Stimulated activated CD4-positive, alpha-beta T cell treated with anti-CD3 and anti-CD28 coated beads, TNF-alpha, amount 100 ng/mL, for 48 hours (primary cell): ENCODE data around the gene ELAC2.
"Not testable (repeated sequence)": the region's sequence is repeated elsewhere in the genome, so short reads cannot be mapped to it uniquely, and the experiment has no call there.

ENCODE experiments used
- DNase-seq, 3 donors: peaks; one replicate each; pipeline ENCODE4 v3.0.0-alpha.2; 2020; ENCODE audit warnings: low read depth in 3 of 3

The ELAC2 gene

GRCh38 chr17:12990041-12990808 is 27.6 kb downstream of the ELAC2 start:
- DNase-seq = no peak

DNA sequence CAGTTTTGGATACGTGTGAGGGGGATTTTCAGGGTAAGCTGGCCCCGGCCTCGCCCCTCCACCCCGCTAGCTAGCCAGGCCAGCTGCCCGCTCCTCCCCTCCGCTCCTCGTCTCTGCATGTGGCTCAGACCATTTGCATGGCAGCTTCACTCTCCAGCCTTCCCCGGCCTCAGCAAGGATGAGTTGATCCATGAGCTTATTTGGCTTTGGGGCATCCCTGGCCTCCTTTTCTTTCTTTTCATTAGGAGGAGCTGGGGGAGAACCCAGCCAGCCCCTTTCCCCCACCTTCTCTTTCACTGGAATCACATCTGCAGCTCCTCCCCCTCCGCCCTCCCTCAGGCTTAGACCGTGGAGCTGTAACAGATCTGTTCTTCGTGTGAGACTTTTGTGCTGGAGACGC is 30.7 kb downstream of the ELAC2 start:
- DNase-seq = no peak

- no peak for DNase-seq
Observed at GRCh38 chr17:12985431-12986293, 32.2 kb downstream of the ELAC2 start.

DNA sequence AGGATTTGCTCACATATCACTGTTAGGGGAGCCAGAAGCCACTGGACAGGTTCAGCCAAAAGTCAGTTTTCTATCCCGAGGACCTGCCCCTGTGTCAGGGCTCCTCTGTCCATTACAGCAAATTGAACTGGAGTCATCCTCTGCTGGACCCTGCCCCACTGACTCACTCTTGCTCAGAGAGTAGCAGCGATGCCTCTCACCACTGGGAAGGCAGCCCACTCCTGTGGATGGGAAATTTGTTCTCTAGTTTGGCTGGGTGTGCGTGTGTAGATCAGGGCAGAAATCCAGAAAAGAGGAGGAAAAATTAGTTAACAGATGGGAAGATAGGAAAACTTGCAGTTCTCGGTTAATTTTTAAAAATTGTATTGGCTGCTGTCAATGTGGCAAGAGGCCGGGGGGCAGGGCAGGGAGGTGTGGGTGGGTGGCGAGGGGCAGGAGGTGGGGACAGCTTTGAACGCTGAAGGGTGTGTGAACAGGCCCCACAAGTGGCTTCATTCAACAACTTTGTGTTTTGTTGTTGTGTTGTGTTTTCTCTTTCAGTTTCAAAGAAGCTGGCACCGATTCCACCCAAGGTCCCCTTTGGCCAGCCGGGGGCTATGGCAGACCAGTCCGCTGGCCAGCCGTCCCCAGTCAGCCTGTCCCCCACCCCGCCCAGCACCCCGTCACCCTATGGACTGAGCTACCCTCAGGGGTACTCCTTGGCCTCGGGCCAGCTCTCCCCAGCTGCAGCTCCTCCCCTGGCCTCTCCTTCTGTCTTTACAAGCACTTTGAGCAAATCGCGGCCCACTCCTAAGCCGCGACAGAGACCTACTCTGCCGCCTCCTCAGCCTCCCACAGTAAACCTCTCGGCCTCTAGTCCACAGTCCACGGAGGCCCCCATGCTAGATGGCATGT is 33.6 kb downstream of the ELAC2 start:
- DNase-seq = no peak

- DNase-seq = no peak
Observed at GRCh38 chr17:12982224-12982623, 35.6 kb downstream of the ELAC2 start.

- DNase-seq = no peak
Observed at GRCh38 chr17:12979826-12980500, 37.9 kb downstream of the ELAC2 start.

DNA sequence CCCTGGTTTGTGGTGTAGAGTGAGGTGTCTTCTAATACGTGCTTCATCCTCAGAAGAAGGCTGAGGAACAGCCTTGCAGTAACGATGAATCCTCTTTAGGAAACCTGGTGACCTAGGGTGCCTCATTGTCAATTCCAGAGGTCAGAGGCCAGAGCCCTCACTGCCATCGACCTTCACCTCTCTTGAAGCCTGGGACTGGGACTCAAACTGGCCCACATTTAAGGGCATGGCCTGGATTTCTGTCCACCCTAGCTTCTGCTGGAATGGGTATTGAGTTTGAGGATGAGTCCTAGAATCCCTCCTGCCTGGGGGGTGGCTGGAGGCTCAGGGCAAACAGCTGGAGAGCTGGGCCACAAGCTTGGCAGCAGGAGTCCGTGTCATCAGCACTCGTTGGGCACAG is 38.6 kb downstream of the ELAC2 start:
- DNase-seq = no peak

- not testable (repeated sequence) for DNase-seq
Observed at GRCh38 chr17:12978787-12979186, 39.0 kb downstream of the ELAC2 start.

DNA sequence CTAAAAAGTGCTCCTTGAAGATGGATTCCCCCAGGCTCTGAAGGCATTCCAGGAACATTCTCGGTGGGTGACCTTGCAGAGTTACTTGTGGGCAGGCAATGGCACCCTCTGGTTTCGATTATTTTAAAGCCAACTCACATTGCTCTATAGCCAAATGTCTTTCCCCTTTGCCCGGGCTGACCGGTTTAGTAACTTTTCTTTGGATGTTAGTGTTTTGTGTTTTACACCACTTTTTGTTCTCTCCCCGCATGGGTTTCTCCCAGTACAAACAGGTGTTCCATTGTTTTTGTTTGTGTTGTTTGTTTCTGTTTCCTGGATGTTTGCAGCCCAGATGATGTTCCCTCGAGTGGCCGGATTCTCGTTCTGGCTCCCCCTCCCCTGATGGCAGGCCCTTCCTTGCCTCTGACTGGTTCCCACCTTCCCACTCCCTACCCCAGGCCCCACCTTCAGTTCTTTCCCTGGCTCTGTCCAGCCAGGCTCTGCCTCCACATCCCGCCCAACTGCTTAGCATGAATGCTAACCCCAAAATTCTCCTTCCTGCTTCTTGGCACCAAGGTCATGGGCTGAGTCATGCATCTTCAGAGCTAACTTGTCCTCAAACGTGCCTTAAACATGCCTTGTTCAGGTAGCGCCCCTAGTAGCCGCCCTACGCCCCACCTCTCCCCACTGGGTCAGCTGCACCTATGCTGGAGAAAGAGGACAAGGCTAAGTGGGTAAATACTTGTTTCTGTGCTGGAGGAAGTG is 40.6 kb downstream of the ELAC2 start:
- DNase-seq = no peak

- DNase-seq = no peak
Observed at GRCh38 chr17:12974005-12974531, 43.8 kb downstream of the ELAC2 start.

- DNase-seq = no peak
Observed at GRCh38 chr17:12973496-12974004, 44.3 kb downstream of the ELAC2 start.

DNA sequence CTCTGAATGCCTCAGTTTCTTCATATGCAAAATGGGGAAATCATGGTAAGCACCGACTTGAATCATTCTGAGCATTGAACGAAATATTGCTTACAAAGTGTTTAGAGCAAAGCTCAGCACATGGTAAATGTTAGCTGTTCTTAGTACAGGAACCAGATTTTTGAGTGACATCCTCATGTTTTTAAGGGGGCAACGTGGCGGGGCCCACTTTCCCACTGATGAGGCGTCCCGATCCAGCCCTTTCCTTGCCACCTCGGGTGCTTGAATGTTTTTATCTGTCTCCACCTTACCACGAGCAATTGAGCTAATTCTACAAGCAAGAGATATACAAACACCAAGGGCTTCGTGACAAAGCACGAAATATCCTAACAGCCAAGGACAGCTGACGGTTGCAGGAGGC is 49.9 kb downstream of the ELAC2 start:
- DNase-seq = no peak

- no peak for DNase-seq
Observed at GRCh38 chr17:12966413-12966812, 51.4 kb downstream of the ELAC2 start.

GRCh38 chr17:12965988-12966387 is 51.8 kb downstream of the ELAC2 start:
- DNase-seq = no peak

GRCh38 chr17:12964840-12965239 is 53.0 kb downstream of the ELAC2 start:
- no peak for DNase-seq

- DNase-seq = no peak
Observed at GRCh38 chr17:12964162-12964561, 53.7 kb downstream of the ELAC2 start.

DNA sequence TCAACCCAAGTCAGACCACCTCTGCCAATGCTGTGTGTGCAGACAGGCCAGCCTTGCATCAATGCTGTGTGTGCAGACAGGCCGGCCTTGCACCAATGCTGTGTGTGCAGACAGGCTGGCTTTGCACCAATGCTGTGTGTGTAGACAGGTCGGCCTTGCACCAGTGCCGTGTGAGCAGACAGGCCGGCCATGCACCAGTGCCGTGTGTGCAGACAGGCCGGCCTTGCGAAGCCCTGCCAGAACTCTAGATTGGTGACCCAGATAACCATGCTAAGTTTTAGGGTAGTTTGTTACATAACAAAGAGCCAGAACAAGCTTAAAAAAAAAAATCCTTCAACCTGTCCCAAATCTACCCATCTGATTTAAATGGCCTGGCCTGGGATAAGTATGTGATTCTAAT is 54.3 kb downstream of the ELAC2 start:
- DNase-seq = no peak

GRCh38 chr17:12961655-12962054 is 56.2 kb downstream of the ELAC2 start:
- no peak for DNase-seq

DNA sequence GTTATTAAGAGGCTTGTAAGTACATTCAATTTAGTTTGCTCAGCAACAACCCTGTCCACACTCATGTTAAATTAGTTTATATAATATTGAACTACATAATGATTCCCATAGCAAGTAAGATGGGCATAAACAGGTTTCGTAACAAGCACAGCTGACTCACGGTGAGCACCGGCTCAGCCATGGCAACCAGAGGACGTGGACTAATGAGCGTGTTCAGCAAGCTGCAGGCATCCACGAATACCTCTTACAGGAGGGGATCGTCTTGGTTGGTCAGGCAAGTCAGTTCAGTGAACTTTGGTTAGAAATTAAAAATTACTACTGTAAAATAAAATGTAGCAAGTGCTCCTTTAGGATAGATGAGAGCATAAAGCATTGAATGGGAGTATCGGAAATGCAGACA is 58.4 kb downstream of the ELAC2 start:
- DNase-seq = no peak

DNA sequence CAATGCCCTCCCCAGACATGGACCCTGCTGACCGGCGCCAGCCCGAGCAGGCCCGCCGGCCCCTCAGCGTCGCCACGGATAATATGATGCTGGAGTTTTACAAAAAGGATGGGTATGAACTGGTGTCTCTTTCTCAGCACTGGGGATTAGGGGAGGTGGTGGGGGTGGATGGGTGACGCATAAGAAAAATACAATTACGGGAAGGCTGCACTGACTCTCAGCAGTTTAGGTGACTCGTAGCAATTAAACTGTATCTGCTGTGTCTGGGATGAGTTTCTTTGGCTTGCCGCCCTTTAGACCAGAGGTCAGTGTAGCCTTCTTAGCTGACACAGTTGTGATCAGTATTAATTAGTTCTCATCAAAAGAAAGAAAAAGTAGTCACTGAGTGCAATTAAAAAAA is 59.0 kb downstream of the ELAC2 start:
- no peak for DNase-seq
